Loucy (cell line): ENCODE measurements around the gene PLEKHM2.

Experiments used
- CTCF ChIP-seq: fragments of 200-600 bp; sonication (generic); conservative IDR thresholded peaks from 2 replicates; pipeline ENCODE4 v1.5.1; 2014; ENCODE audit warnings: mild to moderate bottlenecking, antibody characterized with exemption, low read length
- EZH2phosphoT487 ChIP-seq: fragments of 200-600 bp; IDR thresholded peaks from 2 replicates; pipeline ENCODE4 v1.6.1; 2018; ENCODE audit warnings: antibody characterized with exemption, mild to moderate bottlenecking, moderate library complexity, borderline replicate concordance

GRCh38 chr1:15650433-15650832 lies 33.7 kb upstream of the PLEKHM2 start:
- TF ChIP-seq CTCF (no peak), EZH2phosphoT487 (no peak)
